ENCODE data around the gene NRL.

- no peak for TF ChIP-seq CTCF (IDR thresholded peaks at IDR 0.05; ENCODE audit: low read depth, low read length, missing input control)
- TF ChIP-seq SP1 (IDR thresholded peaks at IDR 0.05) = peak; percentile 60
- TF ChIP-seq MAX (IDR thresholded peaks at IDR 0.05) = no peak
- peak in 1 of 2 donors; percentile 30 for TF ChIP-seq RAD21 (IDR thresholded peaks at IDR 0.05)
- no peak for TF ChIP-seq FOXA1 (IDR thresholded peaks at IDR 0.05)
- no peak for TF ChIP-seq JUND (IDR thresholded peaks at IDR 0.05)
- no peak for TF ChIP-seq EGR1 (IDR thresholded peaks at IDR 0.05; ENCODE audit: low read depth in 2 of 2)
- no peak for TF ChIP-seq ZBTB33 (IDR thresholded peaks at IDR 0.05)
- peak; percentile 57 for TF ChIP-seq YY1 (IDR thresholded peaks at IDR 0.05)
- no peak for TF ChIP-seq ATF3 (IDR thresholded peaks at IDR 0.05)
- TF ChIP-seq TAF1 (conservative IDR thresholded peaks at IDR 0.05) = no peak
Observed at GRCh38 chr14:24135834-24136683, 21.3 kb upstream of the NRL start, which contains the start of gene PSME1.
